PC-3 (cell line): ENCODE measurements around the gene MTA3. TPM values are rescaled to one million over a fixed set of nuclear protein-coding genes. Genes with fewer than 3 reads are reported as not detected.

Experiments used
- ATAC-seq: fragments of 200-7000 bp; cut with Tn5 transposase; 2 replicates; pipeline ENCODE4 v1.9.1; 2020; ENCODE audit warnings: mild to moderate bottlenecking, moderate library complexity
- BruUV-seq: library from RNA; stranded (reverse); fragments of 400-500 nt; replicated peaks from 2 replicates; lab custom pipeline; 2021; lab: Mats Ljungman, UMichigan
- CTCF ChIA-PET: fragments of 300-600 bp; sonication (Branson Sonifier 250); formaldehyde crosslinking; loops from one replicate; lab custom pipeline; 2022; ENCODE audit warnings: antibody characterized with exemption; lab: Charles Lee
- POLR2A ChIA-PET: fragments of 300-600 bp; sonication (Branson Sonifier 250); formaldehyde crosslinking; loops from one replicate; lab custom pipeline; 2022; ENCODE audit warnings: antibody characterized with exemption; ENCODE audit not compliant: unreplicated experiment; lab: Charles Lee
- DNase-seq: peaks from one replicate; pipeline ENCODE4 v3.0.0-alpha.2; 2015
- H2AFZ ChIP-seq: fragments of 300-600 bp; sonication (generic); 2 replicates; pipeline ENCODE4 v1.6.0; 2016; ENCODE audit warnings: antibody characterized with exemption, low read length
- H3F3A ChIP-seq: fragments of 300-600 bp; sonication (generic); one replicate; pipeline ENCODE4 v1.6.0; 2017; ENCODE audit warnings: antibody characterized with exemption, low read length, control low read depth, mild to moderate bottlenecking; ENCODE audit not compliant: unreplicated experiment
- H3K27ac ChIP-seq: fragments of 300-600 bp; sonication (generic); 2 replicates; pipeline ENCODE4 v1.5.1; 2016; ENCODE audit warnings: mild to moderate bottlenecking, low read length
- H3K27me3 ChIP-seq: fragments of 300-600 bp; sonication (generic); 2 replicates; pipeline ENCODE4 v1.6.1; 2016; ENCODE audit warnings: low read length, mixed read lengths
- H3K36me3 ChIP-seq: fragments of 300-600 bp; sonication (generic); 2 replicates; pipeline ENCODE4 v1.6.1; 2016; ENCODE audit warnings: low read depth, mixed run types, low read length, mixed read lengths
- H3K4me1 ChIP-seq: fragments of 300-600 bp; sonication (generic); 2 replicates; pipeline ENCODE4 v1.5.1; 2016; ENCODE audit warnings: low read length; ENCODE audit not compliant: insufficient read depth
- H3K4me2 ChIP-seq: fragments of 300-600 bp; sonication (generic); 2 replicates; pipeline ENCODE4 v1.6.0; 2016; ENCODE audit warnings: low read length
- H3K4me3 ChIP-seq: fragments of 300-600 bp; sonication (generic); 2 replicates; pipeline ENCODE4 v1.5.1; 2016; ENCODE audit warnings: mild to moderate bottlenecking, low read length, mixed read lengths
- H3K79me2 ChIP-seq: fragments of 300-600 bp; sonication (generic); 2 replicates; pipeline ENCODE4 v1.6.1; 2017; ENCODE audit warnings: low read length, mixed read lengths
- H3K9ac ChIP-seq: fragments of 300-600 bp; sonication (generic); 2 replicates; pipeline ENCODE4 v1.6.0; 2016; ENCODE audit warnings: mild to moderate bottlenecking, low read length
- H3K9me2 ChIP-seq: fragments of 300-600 bp; sonication (generic); replicated peaks from 2 replicates; pipeline ENCODE4 v1.6.1; 2016; ENCODE audit warnings: mixed run types, low read length, mixed read lengths
- H3K9me3 ChIP-seq: fragments of 300-600 bp; sonication (generic); 2 replicates; pipeline ENCODE4 v1.6.1; 2016; ENCODE audit warnings: low read length, mixed read lengths
- H4K20me1 ChIP-seq: fragments of 300-600 bp; sonication (generic); 2 replicates; pipeline ENCODE4 v1.6.1; 2016; ENCODE audit warnings: low read length, mixed read lengths
- EZH2 ChIP-seq: fragments of 300-600 bp; sonication (generic); IDR thresholded peaks from one replicate; pipeline ENCODE4 v1.6.1; 2017; ENCODE audit warnings: antibody characterized with exemption, mild to moderate bottlenecking, low read length; ENCODE audit not compliant: unreplicated experiment
- EZH2phosphoT487 ChIP-seq: fragments of 300-600 bp; sonication (generic); IDR thresholded peaks from 2 replicates; pipeline ENCODE4 v1.6.1; 2018; ENCODE audit warnings: mild to moderate bottlenecking, antibody characterized with exemption, low read length, borderline replicate concordance
- intact Hi-C: fragments of 100-400 bp; cut with micrococcal nuclease; formaldehyde crosslinking; loops from 2 replicates; pipeline ENCODE4 v1.9.0; 2023
- total RNA-seq: library from RNA; depleted of rRNA; stranded (reverse); fragments of >200 nt; gene quantifications from 2 replicates; pipeline ENCODE4 v1.2.3, GENCODE V29; 2014
- TF ChIP-seq, protein P1 (sequence below): fragments of 300-600 bp; sonication (generic); conservative IDR thresholded peaks from 2 replicates; pipeline ENCODE4 v1.5.1; 2017; ENCODE audit warnings: antibody characterized with exemption, low read depth, mild to moderate bottlenecking, low read length

MTA3 gene
- total RNA-seq, 1 experiment from 2014 or later, result 27.3 TPM

- Histone ChIP-seq H3K27me3 (no peaks in the 10 kb centered on the region), H4K20me1 (no peaks in the 10 kb centered on the region), H3K9me2 (no peaks in the 10 kb centered on the region), H3K9ac (no peak overlapping the region), H3F3A (no peaks in the 10 kb centered on the region), H3K4me1 (no peaks in the 10 kb centered on the region), H3K9me3 (no peaks in the 10 kb centered on the region), H3K79me2 (no peaks in the 10 kb centered on the region), H3K27ac (no peak overlapping the region), H2AFZ (no peak overlapping the region), H3K4me2 (no peak overlapping the region), H3K36me3 (no peaks in the 10 kb centered on the region; the same call in 1 of the 2 replicates), H3K4me3 (no peak overlapping the region)
- no peak for DNase-seq
- no TSS peak for BruUV-seq
- ATAC-seq, result no peak
- POLR2A ChIA-PET, result no interaction called here
- CTCF ChIA-PET, result no interaction called here
- no peak for TF ChIP-seq EZH2phosphoT487
- TF ChIP-seq, protein P1, sequence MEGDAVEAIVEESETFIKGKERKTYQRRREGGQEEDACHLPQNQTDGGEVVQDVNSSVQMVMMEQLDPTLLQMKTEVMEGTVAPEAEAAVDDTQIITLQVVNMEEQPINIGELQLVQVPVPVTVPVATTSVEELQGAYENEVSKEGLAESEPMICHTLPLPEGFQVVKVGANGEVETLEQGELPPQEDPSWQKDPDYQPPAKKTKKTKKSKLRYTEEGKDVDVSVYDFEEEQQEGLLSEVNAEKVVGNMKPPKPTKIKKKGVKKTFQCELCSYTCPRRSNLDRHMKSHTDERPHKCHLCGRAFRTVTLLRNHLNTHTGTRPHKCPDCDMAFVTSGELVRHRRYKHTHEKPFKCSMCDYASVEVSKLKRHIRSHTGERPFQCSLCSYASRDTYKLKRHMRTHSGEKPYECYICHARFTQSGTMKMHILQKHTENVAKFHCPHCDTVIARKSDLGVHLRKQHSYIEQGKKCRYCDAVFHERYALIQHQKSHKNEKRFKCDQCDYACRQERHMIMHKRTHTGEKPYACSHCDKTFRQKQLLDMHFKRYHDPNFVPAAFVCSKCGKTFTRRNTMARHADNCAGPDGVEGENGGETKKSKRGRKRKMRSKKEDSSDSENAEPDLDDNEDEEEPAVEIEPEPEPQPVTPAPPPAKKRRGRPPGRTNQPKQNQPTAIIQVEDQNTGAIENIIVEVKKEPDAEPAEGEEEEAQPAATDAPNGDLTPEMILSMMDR, result no peak
- no peak for TF ChIP-seq EZH2
- intact Hi-C loops, result no loop called here
Measured at GRCh38 chr2:42733852-42734251, 165.4 kb downstream of the MTA3 start.

DNA sequence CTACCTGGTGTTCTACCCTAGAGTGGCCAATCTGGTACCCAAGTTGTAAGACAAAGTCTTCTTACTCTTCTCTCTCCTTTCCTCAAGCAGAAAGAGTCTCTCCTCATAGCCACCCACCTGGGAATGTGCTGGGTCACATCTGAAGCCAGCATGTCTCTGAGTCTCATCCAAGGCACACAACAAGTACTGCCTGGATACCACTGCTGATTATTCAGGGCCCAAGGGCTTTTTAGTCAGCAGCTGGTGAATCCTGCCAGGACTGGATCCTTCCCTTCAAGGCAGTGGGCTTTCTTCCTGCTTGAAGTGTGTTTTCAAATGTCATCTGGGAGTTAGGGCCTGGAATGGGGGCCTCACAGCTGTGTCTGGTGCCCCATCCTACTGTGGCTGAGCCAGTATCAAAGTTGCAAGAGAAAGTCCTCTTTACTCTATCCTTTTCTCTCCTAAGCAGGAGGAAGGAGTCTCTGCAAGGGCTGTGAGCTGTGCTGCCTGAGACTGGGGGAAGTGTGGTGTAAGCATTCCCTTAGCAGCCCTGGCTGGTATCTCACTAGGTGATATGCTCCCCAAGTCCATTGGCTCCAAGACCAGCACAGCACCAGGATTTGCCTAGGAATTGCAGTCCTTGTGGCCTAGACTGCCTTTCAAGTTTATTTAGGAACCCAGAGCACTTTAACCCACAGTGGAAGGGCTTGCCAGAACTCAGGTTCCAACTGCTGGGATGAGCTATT is 168.3 kb downstream of the MTA3 start:
- ATAC-seq (no peak), DNase-seq (no peak)
- Histone ChIP-seq H2AFZ (no peak overlapping the region), H3K36me3 (no peaks in the 10 kb centered on the region; the same call in 1 of the 2 replicates), H3K27me3 (no peaks in the 10 kb centered on the region), H3K9ac (no peak overlapping the region), H4K20me1 (no peaks in the 10 kb centered on the region), H3K79me2 (no peaks in the 10 kb centered on the region), H3K27ac (no peak overlapping the region), H3F3A (no peaks in the 10 kb centered on the region), H3K9me3 (no peaks in the 10 kb centered on the region), H3K4me2 (no peak overlapping the region), H3K4me1 (no peaks in the 10 kb centered on the region), H3K4me3 (no peak overlapping the region), H3K9me2 (no peaks in the 10 kb centered on the region)
- intact Hi-C loops, result no loop called here
- BruUV-seq, result no TSS peak
- ChIA-PET POLR2A (no interaction called here), CTCF (no interaction called here)
- no peak for TF ChIP-seq EZH2phosphoT487
- TF ChIP-seq, protein P1, result no peak
- TF ChIP-seq EZH2, result no peak

- Histone ChIP-seq H3F3A (no peaks in the 10 kb centered on the region), H3K27ac (no peak overlapping the region), H3K36me3 (no peaks in the 10 kb centered on the region; the same call in 1 of the 2 replicates), H3K9ac (no peak overlapping the region), H3K4me3 (no peak overlapping the region), H3K79me2 (no peaks in the 10 kb centered on the region), H4K20me1 (no peaks in the 10 kb centered on the region), H3K9me2 (no peaks in the 10 kb centered on the region), H3K9me3 (no peaks in the 10 kb centered on the region), H2AFZ (no peak overlapping the region), H3K4me2 (no peak overlapping the region), H3K27me3 (no peaks in the 10 kb centered on the region), H3K4me1 (no peaks in the 10 kb centered on the region)
- DNase-seq (no peak), ATAC-seq (no peak)
- no TSS peak for BruUV-seq
- ChIA-PET CTCF (no interaction called here), POLR2A (no interaction called here)
- intact Hi-C loops, result no loop called here
- TF ChIP-seq, protein P1, result no peak
- TF ChIP-seq EZH2phosphoT487, result no peak
- TF ChIP-seq EZH2, result no peak
Measured at GRCh38 chr2:42741140-42741539, 172.7 kb downstream of the MTA3 start.
